Activated CD8-positive, alpha-beta memory T cell treated with anti-CD3 and anti-CD28 coated beads for 48 hours (primary cell): ENCODE data around the gene CENPO.

Experiments
- DNase-seq, 3 experiments: peaks; one replicate each; pipeline ENCODE4 v3.0.0-alpha.2; 2020; ENCODE audit warnings: low read depth in 2 of 3, low spot score in 2 of 3

The CENPO gene

GRCh38 chr2:24858996-24859395 is 65.8 kb downstream of the CENPO start:
- DNase-seq: no peak

GRCh38 chr2:24859968-24860600 is 66.9 kb downstream of the CENPO start:
- DNase-seq: no peak

- no peak for DNase-seq
Measured at GRCh38 chr2:24860631-24861030, 67.4 kb downstream of the CENPO start.

GRCh38 chr2:24861500-24861899 is 68.3 kb downstream of the CENPO start:
- DNase-seq: no peak

GRCh38 chr2:24863641-24864040 is 70.4 kb downstream of the CENPO start:
- no peak for DNase-seq

GRCh38 chr2:24866946-24867345 is 73.7 kb downstream of the CENPO start:
- no peak for DNase-seq

- DNase-seq: no peak
Measured at GRCh38 chr2:24870440-24870839, 77.2 kb downstream of the CENPO start.

- no peak for DNase-seq
Measured at GRCh38 chr2:24870891-24871705, 77.9 kb downstream of the CENPO start.

- DNase-seq: no peak
Measured at GRCh38 chr2:24871852-24872333, 78.7 kb downstream of the CENPO start.
